SK-MEL-5 (cell line): ENCODE data around the gene RFX3. TPM values are rescaled to one million over a fixed set of nuclear protein-coding genes. Genes with fewer than 3 reads are reported as not detected.

ENCODE experiments used
- DNase-seq: peaks from one replicate; pipeline ENCODE4 v3.0.0-alpha.2; 2016; ENCODE audit warnings: low read depth, low spot score
- in situ Hi-C: cut with HindIII; loops from 2 replicates; pipeline ENCODE4 v1.10.0; 2016; ENCODE audit warnings: low sequenced_read_pairs, high pct_unique_total_duplicates, low pct_unique_long_range_greater_than_20kb
- total RNA-seq: library from RNA; depleted of rRNA; stranded (reverse); fragments of >200 nt; shearing (Covaris generic); gene quantifications from 2 replicates; pipeline ENCODE4 v1.2.3, GENCODE V29; 2014

The RFX3 gene
- total RNA-seq, 1 experiment from 2014 or later: 4.8 TPM

GRCh38 chr9:3282365-3282764 lies 243.4 kb downstream of the RFX3 start:
- no peak for DNase-seq
- in situ Hi-C loops: no loop called here

GRCh38 chr9:3281399-3281798 lies 244.4 kb downstream of the RFX3 start:
- DNase-seq: no peak
- in situ Hi-C loops: no loop called here

GRCh38 chr9:3277200-3277599 lies 248.6 kb downstream of the RFX3 start:
- in situ Hi-C loops: no loop called here
- no peak for DNase-seq

- DNase-seq: no peak
- in situ Hi-C loops: no loop called here
Measured at GRCh38 chr9:3271581-3271980, 254.2 kb downstream of the RFX3 start.

GRCh38 chr9:3271157-3271556 lies 254.6 kb downstream of the RFX3 start:
- in situ Hi-C loops: no loop called here
- no peak for DNase-seq

- in situ Hi-C loops: no loop called here
- DNase-seq: no peak
Measured at GRCh38 chr9:3268223-3268622, 257.6 kb downstream of the RFX3 start.

- in situ Hi-C loops: no loop called here
Measured at GRCh38 chr9:3263698-3264097, 262.1 kb downstream of the RFX3 start.

GRCh38 chr9:3262826-3263529 lies 262.8 kb downstream of the RFX3 start:
- DNase-seq: no peak
- in situ Hi-C loops: no loop called here

More at GRCh38 chr9:3263698-3264097, 262.1 kb downstream of the RFX3 start:
- no peak for DNase-seq

GRCh38 chr9:3261484-3261883 lies 264.3 kb downstream of the RFX3 start:
- DNase-seq: no peak
- in situ Hi-C loops: no loop called here

- in situ Hi-C loops: no loop called here
- DNase-seq: no peak
Measured at GRCh38 chr9:3256571-3257330, 269.1 kb downstream of the RFX3 start.

GRCh38 chr9:3251309-3251708 lies 274.5 kb downstream of the RFX3 start:
- in situ Hi-C loops: no loop called here
- DNase-seq: no peak

GRCh38 chr9:3250741-3251140 lies 275.1 kb downstream of the RFX3 start:
- in situ Hi-C loops: no loop called here
- DNase-seq: no peak

- in situ Hi-C loops: no loop called here
Measured at GRCh38 chr9:3247211-3247610, 278.6 kb downstream of the RFX3 start.

GRCh38 chr9:3246241-3246640 lies 279.6 kb downstream of the RFX3 start:
- in situ Hi-C loops: no loop called here
- no peak for DNase-seq

More at GRCh38 chr9:3247211-3247610, 278.6 kb downstream of the RFX3 start:
- no peak for DNase-seq

- in situ Hi-C loops: no loop called here
Measured at GRCh38 chr9:3244963-3245653, 280.7 kb downstream of the RFX3 start.

GRCh38 chr9:3243683-3244082 lies 282.1 kb downstream of the RFX3 start:
- in situ Hi-C loops: no loop called here
- no peak for DNase-seq

More at GRCh38 chr9:3244963-3245653, 280.7 kb downstream of the RFX3 start:
- no peak for DNase-seq

GRCh38 chr9:3241290-3241689 lies 284.5 kb downstream of the RFX3 start:
- in situ Hi-C loops: no loop called here
- peak; percentile 2 for DNase-seq

GRCh38 chr9:3240656-3241268 lies 285.0 kb downstream of the RFX3 start:
- in situ Hi-C loops: no loop called here
- peak; percentile 76 for DNase-seq
